NCI-H510A (cell line): Measurements from ENCODE around the gene MED26.

ENCODE experiments used
- DNase-seq: peaks from one replicate; lab custom pipeline; 2025; lab: John Stamatoyannopoulos, UW

MED26 gene

DNA sequence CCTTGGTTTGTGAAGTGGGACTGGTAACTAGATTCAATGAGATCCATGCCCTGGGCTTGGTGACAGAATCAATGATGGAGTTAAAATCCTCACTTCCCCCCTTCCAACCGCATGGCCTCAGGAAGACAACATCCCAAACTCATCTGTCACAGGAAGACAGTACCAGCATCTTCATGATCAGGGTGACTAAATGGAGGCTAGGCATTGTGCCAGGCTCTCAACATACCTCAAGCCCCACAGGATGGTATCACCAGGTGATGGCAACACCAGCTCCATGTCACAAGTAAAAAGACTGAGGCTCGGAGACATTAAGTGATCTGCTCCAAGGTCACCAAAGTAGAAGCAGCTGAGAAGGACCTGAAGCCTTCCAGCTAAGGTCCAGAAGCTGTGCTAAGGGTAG is 14.2 kb downstream of the MED26 start:
- DNase-seq: no peak

DNA sequence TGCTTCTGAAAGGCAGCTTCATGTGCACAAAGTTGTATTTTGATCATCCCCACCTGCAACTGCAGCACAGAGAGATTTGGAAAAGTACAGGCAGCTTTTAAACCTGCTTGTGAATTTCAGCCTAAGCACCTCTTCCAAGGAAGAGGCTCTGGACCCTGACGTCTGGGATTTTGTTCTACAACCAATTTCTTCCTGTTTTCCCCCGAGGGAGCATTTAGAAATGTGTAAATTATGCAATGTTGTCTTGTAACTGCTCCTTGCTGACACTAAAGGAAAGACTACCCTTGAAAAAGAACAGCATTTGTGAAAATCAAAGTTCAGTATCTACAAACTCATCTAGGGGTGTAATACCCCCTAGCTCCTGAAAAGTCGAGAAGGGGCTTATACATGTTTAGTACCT is 15.4 kb downstream of the MED26 start:
- DNase-seq: no peak

DNA sequence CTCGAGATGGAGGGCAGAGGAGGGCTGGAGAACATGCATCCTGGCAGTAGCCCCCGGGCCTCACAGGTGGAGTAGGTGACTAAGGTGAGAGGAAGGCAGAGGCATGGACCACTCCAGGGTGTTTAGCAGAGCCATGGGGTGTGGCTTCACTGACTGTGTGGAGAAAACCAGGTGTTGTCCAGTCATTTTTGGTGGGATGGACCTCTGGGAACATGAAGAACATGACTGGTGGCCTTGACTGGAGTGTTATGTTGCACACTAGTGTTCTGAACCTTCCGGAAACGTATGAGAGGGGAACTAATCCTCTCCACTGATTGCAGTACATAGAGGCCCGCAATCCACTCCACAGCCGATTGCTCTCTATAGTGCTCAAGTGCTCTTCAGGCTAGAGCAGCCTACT is 16.9 kb downstream of the MED26 start:
- no peak for DNase-seq

DNA sequence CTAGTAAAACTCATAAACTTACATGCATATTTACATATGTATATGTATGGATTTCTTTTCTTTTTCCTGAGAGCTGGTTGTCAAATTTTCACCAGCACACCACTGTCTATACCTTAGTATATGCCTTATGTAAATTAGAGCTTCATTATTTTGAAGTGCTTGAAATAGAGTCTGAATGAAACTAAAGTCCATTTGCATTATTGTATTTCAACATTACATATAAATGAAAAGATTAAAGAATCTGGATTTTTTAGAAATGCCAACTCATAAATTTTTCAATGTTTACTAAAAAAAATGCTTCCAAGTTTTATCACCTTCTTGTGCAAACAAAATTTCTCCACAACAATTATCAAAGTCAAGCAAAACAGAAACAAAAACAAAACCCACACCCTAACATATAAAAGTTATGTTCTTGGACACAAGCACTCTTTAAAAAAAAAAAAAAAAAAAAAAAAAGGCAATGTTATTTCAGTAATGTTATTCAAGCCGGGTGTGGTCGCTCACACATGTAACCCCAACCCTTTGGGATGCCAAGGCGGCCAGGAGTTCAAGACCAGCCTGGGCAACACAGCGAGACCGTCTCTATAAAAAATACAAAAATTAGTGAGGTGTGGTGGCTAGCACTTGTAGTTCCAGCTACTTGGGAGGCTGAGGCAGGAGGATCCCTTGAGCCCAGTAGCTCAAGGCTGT is 18.3 kb downstream of the MED26 start:
- no peak for DNase-seq

DNA sequence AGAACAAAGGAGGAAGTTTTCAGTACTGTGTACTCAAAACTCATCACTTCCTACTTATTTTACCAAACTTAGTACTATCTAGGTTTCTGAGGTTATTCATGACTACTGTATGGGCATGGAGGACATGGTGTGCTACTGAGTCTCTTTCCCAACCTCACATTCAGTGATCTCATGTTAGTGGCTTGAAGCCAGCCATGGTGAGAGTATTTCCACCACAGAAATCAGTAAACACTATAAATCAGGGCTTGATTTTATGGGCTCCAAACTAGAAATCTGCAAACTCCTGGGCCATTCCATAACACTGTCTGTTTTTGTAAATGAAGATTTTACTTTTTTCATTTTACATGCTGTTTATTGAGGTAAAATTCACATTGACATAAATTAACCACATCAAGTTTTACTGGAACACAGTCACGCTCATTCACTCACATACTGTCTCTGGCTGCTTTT is 19.7 kb downstream of the MED26 start:
- no peak for DNase-seq

DNA sequence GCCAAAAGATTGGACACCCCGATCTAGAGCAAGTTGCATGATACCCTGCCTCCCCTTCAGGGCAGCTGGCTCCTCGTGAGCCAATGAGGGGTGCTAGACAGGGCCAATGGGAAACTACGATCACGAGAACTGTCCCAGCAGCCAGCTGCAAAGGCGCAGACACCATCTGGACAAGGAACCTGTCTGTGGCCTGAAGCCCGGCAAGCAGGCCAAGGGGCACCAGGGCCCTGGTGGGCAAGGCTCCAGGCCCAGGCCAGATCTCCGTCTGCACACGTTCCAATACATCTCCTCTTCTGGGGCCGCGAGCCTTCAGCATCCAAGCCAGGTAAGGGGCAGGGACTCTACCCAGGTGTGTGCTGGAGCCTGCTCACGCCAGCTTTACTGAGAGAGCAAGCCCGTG is 20.2 kb downstream of the MED26 start:
- DNase-seq: no peak

DNA sequence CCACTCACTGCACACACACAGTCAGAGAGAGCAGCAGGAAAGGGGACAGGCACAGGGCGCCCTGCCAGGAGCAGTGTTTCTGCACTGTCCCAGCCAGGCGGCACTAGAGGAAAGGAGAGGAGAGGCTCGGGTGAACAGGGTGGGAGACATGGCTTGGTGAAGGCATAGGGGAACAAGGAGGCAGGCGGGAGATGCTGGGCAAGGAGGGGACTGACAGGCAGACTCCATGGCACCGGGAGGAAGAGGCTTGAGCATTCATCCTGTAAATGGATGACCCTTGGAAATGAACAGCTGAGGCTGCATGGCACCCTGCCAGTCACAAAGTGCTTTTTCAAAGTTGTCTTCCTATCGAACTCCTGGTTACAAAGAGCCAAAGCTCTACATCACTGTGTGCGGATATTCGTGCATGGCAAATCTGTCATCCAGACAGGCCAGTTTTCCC is 22.4 kb downstream of the MED26 start:
- DNase-seq: no peak

DNA sequence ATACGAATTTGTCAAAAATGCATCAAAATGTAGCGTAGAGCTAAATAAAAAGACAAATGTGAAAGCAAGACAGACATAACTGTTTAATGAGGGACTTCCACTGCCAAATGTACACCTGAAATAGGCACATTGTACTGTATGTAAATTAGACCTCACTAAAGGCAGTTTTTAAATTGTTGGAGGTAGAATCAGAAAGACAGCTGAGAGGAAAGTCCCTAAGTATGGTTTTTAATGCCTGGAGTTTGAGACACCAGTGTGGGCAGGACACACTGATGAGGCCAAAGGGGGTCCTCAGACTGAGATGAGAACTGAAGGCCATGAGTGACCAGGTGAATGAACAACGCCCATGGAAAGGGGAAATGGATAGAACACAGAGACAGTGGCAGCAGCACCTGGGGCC is 22.9 kb downstream of the MED26 start:
- DNase-seq: no peak

DNA sequence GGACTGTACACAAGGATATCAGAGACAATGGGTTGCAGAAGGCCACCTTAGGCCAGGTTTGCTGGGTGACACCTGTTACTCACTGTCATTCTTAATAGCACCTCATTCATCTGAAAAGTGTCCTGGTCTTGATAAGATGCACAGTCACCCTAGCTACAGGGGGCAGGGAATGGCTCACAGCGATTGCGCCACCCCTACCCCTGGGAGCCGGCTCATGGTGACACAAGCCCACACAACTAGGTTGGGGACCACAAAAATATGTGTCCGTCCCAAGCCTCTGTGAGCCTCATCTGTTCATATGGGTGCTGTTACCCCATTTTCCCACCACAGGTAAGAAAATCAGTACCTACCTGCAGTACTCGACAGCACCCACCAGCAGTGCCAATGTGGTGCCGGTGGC is 23.4 kb downstream of the MED26 start:
- DNase-seq: no peak

DNA sequence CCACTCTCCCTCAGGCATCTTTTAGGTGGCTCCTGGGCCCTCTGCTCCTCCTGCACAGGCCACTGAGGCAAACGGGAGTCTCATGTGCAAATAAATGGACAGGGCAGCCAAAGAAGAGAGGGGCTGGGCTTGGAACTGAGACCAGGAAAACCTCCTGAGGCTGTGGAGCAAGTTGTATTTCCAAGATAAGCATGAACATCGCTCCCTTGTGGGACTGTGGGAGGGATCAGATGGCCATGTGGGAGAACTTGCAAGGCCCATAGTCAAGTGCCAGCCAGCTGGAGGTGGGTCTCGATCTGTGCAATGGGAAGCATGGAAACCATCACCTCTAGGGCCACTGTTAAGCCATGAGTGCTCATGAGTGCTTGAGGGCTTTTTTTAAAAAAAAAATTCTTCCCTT is 24.9 kb downstream of the MED26 start:
- DNase-seq: no peak

DNA sequence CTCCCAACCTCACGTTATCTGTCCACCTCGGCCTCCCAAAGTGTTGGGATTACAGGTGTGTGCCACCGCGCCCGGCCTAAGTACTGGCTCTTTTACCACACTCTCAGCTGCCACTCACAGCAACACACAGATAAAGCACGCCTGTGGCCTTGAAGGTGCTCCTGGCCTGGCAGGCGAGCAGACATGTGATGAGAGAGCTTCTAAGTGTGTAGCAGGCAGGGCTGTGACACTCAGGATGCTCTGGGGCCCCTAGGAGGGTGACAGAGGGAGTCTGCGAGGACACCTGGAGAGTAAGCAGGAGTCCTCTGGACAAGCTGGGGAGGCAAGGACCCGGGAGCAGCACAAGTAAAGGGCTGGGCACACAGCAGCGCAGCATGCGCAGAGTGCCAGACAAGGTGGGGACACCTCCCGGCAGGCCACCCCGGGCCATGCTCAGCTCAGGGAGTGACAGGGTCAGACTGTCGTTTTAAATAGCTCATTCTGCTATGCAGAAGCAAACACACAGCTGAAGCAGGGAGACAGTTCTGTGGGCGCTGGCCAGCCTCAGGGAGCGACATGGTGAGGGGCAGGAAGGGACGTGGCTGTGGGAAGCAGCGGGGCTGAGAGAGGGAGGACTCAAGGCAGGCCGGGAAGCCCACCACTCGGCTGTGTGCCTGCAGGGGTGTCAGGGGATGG is 26.5 kb downstream of the MED26 start:
- no peak for DNase-seq

DNA sequence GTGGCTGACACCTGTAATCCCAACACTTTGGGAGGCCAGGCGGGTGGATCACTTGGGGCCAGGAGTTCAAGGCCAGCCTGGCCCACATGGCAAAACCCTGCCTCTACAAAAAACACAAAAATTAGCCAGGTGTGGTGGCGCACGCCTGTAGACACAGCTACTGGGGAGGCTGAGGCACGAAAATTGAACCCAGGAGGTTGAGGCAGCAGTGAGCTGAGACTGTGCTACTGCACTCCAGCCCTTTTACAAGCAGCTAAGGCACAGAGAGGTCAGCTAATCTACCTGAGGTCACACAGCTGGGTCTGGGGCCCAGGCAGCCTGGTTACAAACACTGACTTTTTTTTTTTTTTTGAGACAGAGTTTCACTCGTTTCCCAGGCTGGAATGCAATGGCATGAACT is 27.2 kb downstream of the MED26 start:
- DNase-seq: no peak

DNA sequence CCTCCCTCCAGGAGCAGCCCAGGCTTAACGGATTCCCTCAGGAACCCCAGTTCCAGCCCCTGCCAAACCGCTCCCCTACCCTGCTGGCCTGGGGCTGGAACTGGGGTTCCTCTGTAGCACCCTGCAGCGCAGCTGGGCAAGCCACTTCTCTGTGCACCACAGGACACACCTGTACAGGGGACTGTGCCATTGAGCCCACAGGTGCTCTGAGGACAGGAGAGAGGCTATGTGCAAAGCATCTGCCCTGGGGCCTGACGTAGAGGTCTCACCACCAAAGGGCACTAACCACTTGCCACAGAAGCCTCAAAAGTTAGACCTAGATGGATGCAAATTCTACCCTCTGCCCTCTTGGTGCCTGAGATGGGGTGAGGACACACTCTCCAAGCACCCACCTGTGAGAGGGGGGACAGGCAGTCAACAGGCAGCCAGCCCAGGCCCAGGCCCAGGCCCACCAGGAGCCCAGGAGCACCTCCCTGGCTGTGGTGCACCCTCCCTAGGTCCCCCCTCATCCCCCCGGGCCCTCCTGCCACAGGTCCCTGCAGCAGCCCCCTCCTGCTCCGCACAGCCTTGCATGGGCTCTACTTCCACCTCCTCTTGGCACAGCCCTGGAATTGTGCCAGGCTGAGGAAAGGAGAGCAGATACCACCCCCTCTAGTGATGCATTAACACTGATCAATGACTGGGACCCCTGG is 28.2 kb downstream of the MED26 start:
- no peak for DNase-seq

DNA sequence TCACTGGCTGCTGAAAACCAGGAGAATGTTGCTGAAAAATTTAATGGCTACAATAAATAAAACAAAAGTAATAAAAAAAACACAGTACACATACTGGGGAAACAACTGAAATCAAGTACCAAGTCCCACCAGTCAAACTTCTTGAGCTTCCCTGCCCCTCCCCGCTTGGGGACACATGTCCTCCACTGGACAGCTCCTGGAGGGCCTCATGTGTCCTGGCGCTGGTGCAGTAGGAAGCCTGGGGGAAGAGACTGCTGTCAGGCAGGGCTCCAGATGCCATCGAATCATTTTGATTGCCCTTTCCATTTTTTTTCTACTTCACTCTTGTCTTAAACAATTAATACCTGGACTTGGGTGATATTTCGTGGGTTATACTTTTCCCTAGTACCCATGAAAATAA is 29.2 kb downstream of the MED26 start:
- no peak for DNase-seq

DNA sequence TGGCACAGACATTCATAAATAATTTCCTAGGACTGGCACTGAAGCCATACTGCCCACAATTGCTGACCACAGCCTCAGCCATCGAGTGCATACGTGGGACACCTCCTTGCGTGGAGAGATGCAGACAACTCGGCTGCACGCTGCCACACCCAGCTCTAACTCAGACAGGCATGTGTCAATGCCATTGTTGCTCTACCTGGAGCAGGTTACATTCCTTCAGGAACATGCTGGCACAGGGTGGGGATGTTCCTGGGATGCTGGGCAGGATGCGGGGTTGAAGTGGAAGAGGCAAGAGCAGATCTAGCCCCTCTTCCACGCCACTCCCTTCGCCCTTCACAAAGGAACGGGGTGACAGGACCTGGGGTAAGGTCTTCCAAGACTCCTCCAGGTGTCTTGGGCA is 31.6 kb downstream of the MED26 start:
- DNase-seq: no peak

DNA sequence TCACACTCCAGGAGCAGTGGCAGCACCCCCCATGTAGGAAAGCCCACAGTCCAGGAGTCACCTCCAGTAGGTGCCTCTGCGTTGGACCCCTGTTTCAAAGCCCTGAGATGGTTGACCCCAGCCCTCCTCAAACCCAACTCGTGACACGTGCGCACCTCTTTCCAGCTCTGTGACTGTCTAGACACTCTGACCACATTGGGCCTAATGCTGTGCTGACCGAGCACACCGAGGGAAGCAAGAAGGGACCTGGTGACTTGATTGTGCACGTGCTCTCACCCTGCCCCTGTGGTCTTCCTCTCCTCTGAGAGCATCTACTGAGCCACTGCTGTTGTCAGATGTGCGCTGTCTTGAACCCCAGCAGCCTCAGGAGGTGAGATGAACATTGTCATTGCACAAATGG is 32.9 kb downstream of the MED26 start:
- DNase-seq: no peak

DNA sequence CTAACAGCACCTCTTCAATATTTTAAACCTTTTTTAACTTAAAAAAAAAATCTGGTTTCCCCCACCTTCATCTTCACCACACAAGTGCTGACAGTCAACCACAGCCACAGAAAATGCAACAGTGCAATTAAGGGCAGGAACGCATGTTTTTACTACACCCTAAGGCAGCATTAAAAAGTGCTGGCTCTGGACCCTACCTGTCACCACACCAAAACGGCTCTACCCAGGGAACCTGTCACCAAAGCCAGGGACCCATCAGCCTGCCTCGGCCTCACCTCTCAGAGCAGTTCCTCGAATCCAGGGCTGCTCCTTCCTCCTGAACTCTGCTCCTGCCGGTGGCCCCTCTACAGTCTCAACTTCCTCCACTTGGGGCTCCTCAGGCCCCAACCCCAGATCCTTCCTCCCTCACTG is 33.3 kb downstream of the MED26 start:
- DNase-seq: no peak

DNA sequence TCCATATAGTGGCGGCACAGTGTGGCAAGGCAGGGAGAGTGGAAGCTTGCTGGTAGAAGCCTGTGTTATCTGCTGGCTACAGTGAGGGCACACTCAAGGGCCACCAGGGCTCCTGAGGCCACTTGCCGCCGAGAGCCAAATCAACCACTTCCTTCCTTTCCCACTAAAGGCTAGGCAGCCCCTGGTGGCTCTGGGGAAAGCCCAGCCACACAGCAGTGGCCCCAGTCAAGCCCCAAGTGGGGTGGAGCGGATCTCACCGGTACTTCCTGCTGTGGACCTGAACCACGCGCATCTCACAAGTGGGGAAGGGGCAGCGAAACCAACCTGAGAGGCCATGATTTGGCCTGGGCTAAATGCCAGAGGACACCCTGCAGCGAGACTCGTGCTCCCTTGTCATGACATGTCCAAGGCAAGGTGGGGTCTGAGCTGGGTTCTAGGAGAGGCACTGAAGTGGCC is 33.8 kb downstream of the MED26 start:
- no peak for DNase-seq

DNA sequence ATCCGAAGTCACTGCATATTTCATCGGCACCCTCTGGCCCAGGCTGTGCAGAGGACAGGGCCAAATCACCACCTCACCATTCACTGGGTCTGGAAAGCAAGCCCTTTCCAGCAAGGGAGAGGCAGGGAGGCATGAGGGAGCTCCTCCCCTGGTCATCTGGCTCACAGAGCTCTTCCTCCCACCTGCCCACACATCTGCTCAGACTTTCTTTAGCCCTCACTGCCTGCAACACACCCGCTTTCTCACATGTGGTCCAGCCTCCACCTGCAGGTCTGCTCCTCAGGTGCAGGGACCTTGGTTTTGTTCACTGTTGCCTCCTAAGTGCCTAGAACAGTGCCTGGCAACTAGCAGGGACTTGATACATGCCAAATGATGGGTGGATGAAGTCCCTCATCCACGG is 34.8 kb downstream of the MED26 start:
- DNase-seq: no peak

DNA sequence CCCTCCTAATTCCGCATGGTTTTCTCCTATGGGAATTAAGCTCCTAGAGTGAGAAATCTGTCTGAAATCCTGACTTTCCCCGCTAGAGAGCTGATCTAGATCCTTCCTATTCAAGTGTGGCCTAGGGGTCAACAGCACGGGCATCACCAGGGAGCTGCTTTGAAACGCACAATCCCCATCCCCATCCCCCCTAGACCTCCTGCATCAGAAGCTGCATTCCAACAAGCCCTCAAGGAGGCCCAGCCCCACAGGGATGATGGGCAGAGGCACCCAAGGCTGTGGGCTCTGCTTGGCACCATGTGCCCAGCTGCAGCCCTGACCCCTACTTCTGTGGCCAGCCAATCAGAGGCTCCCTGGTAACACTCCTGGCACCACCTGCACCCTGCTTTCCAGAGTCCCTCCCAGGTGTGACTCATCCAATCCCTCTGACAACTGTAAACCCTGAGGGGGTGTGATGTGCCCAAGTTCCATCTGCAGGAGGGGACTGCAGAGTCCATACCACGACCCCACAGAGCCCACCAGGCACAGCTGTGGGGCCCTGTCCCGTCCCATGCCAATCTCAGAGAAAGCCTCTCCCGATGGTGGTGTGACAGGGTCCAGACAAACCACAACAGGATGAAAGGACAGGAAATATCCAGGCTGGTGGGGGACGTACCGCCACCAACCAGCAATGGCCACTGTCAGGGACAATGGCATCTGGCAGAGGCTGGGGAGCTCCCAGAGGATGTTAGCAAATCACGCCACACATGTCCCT is 36.0 kb downstream of the MED26 start:
- DNase-seq: no peak

DNA sequence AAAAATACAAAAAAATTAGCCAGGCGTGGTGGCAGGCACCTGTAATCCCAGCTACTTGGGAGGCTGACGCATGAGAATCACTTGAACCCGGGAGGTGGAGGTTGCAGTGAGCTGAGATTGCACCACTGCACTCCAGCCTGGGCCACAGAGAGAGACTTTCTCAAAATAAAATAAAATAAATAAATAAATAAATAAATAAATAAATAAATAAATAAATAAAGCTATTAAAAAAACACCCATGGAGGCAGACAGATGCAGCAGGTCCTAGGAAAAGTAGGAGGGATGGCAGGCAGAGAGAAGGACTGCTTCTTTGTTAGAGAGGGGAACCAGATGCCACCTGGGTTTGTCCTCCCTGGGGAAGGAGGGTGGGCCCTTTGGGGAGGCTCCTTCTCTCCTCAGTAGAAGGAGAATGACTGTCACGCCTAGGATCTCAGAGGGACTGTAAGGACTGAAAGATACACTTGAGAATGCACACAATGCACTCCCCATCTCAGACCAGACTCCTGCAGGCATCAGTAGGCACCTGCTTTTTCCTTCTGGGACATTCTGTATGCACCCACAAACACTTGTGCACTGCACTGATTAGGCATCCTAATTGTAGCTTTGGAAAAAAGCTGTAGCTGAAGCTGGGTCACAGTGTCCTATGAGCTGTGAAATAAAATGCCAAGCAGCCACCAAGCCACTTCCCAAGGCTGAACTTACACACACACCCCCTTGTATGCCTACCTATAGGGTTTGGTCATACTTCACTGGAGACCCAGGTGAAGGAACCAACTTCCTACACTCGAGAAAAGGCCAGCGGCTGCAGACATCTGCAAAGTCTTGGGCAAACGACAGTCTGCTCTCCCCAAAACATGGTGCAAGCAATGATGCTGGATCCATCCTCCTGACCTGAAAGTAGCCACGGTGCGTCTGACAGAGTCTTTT is 36.9 kb downstream of the MED26 start:
- DNase-seq: no peak
